Hepatic stellate cell (primary cell): ENCODE results near the gene ADD2.

ENCODE experiments used
- DNase-seq: peaks from one replicate; pipeline ENCODE4 v3.0.0; 2011; ENCODE audit warnings: low spot score

ADD2 gene

DNA sequence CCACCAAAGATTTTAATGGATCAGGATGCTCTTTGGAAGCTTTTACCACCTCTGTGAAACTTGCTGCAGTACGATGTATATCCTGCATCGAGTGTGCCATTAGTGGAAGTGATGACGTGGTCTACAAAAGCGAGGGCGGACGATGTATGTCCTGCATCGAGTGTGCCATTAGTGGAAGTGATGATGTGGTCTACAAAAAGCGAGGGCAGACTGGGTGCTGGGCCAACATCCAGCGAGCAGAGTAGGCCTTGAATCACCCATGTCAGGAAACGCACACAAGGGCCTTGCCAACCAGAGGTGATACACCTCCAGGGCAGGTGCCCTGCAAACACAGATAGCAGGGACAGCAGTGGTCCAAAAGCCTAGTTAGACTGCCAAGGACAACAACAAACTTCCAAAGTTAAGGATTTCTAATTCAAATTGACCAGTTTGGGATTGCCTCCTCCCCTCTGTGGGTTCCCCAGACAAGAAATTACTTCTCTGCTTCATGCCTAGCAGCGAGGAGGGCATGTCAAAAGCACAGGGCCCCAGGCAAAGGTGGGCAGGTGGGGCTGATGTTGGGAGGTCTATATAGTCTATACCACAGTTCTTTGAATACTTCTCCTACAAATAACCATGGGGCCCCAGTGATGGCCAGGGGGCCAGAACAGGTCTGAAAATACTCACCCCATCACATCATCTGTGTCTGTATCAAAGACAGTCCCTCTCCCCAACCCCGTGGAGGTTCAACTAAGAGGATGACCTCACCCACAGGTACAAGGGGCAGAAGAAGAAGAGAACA is 70.2 kb downstream of the ADD2 start:
- DNase-seq: no peak

DNA sequence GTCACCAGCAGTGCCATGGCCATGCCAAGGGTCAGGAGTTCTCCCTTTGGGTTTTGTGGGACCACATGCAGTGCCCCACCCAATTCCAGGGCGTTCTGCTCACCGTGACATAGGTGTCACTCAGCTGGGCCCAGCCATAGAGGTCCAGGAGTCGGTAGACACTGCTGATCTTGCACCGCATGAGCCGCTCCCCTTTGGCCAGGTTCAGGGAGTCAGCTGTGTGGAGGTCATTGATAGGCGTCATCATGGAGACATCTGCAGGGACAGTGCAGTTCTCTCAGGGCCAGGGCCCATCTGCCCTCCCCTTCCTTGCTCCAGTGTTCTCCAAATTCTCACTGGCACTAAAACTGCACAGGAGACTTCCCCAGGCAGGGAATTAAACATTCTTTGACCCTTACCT is 71.9 kb downstream of the ADD2 start:
- DNase-seq: no peak

GRCh38 chr2:70692256-70692655 is 75.7 kb downstream of the ADD2 start:
- no peak for DNase-seq

DNA sequence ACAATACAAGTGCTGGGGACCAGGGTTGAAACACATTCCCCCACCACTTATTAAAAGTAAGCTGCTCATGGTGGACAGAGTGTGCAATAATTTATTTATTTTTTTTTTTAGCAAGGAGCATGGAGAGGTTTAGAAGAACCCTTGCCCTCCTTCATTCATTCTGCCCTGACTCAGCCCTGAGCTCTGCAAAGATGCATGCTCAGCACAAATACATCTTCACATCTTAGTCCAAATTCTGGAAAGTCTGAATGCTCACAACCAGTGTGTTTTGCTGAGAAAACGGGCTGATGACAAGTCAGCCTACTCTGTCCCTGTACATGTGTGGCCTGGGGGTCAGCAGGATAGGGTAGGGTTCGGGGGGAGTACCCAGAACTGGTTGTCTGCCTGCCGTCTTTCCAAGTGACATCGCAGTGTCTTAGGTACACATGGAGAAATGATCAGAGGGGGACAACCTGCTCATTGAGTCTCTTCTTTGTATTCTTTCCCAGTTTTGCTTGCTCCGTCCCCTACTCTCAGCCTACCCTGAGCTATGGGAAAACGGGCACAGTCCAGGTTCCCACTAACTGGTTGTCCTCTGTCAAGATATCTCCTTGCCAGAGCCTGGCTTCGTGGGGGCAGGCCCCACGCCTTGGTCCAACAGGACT is 76.4 kb downstream of the ADD2 start:
- DNase-seq: no peak

DNA sequence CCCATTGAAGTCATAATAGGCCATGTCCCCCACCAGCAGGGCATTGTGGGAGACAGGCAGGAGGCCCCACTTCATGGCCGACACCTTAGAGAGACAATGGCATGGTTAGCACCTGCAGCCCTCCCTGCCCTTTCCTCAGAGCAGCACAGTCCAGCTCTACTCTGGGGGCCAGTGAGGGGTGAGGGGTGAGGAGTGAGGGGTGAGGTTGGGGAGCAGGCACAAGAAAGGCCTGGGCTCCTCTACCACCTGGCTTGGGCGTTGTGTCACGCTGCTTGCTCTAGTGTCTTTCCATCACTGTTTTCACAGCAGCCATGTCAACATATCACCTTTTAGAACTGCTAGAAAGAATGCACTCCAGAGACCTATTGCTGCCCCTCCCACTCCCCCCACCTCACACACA is 77.2 kb downstream of the ADD2 start:
- DNase-seq: no peak

DNA sequence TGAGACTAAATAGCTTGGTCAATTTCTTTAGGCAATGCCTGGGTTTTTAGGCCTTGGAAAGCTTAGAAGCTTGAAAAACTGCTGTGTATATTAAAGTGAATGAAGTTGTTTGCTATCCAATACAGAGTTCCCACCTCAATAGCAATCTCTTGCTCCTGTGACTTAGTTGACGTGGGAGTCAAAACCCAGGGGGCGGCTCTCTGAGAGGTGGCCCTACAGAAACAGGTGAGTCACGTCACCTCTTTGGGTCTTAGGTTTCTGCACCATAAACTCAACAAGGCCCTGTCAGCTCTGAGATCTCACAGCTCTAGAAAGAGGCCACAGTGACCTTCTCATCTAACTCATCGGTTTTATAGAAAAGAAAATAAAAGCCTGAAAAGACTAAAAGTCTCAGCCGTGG is 79.6 kb downstream of the ADD2 start:
- no peak for DNase-seq

GRCh38 chr2:70687461-70687795 is 80.6 kb downstream of the ADD2 start:
- DNase-seq: no peak

DNA sequence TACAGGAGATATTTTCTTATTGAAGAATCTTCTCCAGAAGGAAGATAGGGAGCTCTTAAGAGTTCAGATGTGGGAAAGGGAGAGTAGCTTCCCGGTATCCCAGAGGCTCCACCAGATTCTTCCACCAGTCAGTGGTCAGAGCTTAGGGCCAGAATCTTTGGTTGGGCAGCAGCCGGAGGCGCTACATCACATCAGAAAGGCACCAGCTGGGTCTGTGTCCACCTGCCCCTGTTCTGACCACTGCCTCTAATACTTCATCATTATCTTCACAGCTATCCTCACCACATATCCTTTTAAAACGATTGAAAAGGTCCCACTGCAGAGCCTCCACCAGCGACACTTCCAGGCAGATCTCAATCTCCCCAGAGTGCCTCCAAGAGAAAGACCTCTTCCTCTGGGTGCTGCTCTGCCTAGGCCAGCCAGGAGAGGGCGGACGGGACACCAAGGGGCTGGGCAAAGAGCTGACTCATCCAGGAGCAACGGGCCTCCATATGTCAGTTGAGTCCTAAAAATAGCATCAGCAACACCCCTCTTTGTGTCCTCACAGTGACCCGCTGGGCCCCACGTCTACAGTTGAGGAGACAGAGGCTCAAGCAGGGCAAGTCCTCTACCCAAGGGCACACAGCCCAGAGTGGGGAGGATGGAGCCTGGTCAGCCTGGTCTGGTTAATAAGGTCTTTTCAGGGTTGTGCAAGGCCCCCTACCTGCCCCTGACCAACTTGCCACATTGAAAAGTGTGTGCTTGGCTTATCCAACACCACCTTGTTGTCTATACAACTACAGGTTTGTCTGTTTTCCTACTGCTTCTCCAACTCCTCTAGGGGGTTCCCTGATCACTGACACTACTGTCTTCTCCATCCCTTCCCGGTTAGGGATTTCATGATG is 81.2 kb downstream of the ADD2 start:
- DNase-seq: peak; percentile 71

DNA sequence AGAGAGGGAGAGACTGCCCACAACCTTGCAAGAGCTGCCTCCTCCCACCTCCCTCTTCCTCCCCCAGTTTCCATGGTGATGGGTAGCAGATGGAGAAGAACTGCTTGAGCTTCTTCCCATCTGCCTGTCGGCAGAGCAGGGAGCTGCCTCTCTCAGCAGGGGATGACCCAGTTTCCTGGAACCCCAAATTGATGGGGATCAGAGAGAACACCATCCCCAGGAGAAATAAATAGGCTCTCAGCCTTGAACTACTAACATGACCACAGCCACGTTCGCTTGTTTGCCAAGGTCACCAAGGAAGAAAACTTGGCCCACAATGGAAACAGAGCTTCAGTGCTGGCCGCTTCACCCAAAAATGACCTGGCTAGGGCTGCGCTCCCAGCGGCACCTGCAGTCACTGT is 82.2 kb downstream of the ADD2 start:
- DNase-seq: no peak

DNA sequence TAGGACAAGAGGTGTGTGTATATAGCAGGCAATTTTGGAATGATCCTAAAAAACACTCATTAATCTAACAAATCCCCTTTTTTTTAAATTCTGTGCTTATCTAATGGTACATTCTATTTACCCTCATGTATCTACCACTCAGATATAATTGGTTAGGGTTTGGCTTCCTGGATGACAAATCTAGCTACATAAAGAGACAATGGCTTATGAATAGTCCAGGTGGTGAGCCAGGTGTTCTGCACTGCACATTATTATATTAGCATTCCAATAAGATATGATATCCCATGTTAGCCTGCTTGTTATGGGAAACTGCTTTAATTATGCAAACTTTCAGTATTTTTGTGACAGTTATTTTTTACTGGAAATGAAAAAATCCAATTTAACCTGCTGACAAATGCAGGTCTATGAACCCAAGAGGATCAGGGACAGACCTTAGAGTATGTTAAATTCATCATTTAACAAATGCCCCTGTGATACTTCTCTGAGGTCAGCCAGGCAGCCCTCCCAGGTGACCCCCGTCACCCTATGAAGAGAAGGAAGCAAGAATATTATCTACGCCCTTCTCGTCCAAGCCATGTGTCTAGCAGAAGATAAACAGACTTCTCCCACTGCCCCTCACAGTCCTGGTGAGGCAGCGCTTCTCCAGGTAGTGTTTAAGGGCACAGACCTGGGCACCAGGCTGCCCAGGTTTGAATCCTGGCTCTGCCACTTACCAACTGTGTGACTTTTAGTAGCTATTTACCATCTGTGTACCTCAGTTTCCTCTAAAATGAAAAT is 83.0 kb downstream of the ADD2 start:
- no peak for DNase-seq

DNA sequence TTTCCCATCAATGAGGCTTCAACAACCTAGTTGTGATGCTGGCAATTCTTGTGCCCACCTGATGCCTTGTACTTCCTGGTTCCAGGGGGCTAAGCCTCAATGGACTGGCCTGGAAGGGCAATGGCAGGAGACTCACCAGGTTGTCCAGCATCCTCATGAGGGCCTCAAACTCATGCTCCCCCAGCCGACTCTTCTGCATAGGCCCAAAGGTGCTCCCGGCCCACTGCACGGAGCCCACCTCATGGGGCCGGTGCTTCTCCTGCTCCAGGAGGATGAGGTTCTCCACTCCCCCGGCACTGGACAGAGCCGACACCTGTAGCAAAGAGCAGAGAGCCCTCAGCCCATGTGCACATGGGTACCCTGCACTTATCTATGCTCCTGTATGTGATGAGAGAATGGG is 84.5 kb downstream of the ADD2 start:
- no peak for DNase-seq

- DNase-seq: no peak
Observed at GRCh38 chr2:70680735-70681134, 87.3 kb downstream of the ADD2 start.

- no peak for DNase-seq
Observed at GRCh38 chr2:70679259-70679658, 88.7 kb downstream of the ADD2 start.

DNA sequence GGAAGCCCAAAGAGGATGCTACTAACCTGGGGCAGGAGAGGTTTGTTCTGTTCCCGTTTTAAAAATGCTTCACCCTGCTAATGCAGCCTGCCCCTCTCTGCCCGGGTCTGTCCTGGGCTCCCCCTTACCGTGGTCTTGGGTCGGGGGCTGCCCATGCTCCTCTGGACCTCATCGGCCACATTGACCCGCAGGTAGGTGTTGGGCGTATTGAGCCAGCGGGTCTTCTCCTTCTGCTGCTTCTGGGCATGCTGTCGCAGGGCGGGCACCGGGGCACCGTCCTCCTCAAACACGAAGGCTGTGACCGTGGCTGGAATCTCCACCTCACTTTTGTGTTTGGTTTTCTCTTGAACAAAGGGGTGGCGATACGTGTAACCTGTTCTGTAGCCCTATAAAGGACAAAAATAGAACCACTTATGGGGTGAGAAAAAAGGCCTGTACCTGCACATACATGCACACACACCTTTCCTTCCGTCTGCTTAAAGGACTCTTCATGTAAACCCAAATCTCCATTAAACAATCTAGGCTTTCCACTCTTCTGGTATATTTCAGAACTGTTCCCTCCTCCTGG is 89.3 kb downstream of the ADD2 start:
- no peak for DNase-seq

DNA sequence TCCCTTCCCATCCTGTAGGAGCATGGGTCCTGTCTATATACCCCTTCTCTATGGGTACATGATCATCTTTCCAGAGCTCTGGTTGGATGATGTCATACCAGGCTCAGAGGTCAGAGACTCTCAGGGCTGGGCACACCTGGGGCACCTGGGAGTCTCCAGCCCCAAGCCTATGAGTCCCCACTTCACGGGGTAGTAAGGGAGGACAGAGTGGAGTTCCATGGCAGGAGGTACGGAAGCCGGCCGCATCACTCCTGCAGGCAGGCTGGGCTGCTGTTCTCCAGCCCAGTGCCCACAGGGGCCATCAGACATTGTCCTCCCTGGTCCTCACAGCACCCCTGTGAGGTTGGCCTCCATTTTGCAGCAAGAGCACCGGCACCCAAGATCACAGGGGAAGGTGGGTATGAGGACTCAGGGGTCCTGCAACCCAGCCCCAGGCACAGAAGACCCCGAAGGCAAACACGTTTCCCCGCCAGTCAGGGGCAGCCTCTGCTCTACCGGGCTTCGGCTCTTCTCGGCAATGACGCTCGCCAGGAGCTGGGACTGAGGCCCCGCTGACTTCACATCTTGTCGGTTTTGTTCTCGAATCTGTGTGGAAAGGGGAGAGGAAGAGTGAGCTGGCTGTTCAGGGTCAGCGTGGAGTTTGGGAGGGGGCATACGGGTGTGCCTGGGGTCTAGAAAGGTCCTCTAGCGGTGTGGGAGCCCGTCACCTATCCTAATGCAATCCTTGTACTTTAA is 91.5 kb downstream of the ADD2 start:
- DNase-seq: no peak

GRCh38 chr2:70675862-70676261 is 92.1 kb downstream of the ADD2 start:
- DNase-seq: no peak

GRCh38 chr2:70674636-70675430 is 93.2 kb downstream of the ADD2 start:
- no peak for DNase-seq

DNA sequence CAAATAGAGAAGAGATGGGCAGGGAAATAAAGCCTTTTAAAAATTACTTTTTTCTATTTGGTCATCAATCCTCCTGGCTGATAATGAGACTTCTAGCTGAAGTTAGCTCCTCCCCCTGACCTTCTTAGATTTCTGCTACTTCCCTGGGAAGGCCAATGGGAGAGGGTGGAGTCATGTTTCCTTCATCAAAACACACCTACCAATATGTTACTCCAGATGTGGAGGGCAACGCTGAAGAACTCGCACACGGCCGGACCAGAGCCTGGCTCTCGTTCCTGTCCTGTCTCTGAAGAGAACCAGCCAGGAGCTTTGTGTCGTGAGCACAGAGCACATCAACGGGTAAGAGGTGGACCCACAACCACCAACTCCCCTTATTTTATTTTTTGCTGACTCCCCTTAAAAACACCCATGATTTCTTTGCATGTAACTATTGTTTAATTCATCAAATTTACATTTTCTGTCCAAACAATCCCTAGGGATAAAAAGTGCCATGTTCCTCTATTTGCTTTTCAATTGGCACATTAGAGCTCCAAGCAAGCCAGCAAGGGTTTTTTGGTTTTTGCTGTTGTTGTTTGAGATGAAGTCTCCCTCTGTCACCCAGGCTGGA is 94.9 kb downstream of the ADD2 start:
- DNase-seq: no peak

GRCh38 chr2:70671092-70671675 is 96.8 kb downstream of the ADD2 start:
- DNase-seq: no peak

- no peak for DNase-seq
Observed at GRCh38 chr2:70670626-70671025, 97.4 kb downstream of the ADD2 start.
